NCI-H1048 (cell line): ENCODE results near the gene OR2W3.

Source experiments
- DNase-seq: peaks from one replicate; lab custom pipeline; 2025; lab: John Stamatoyannopoulos, UW

Gene OR2W3

GRCh38 chr1:247895163-247895637 is at the start of gene OR2W3:
TSS of gene OR2W3 (plus strand) at chr1:247895587. CDS start at chr1:247895587, 0 bp downstream.
- no peak for DNase-seq

DNA sequence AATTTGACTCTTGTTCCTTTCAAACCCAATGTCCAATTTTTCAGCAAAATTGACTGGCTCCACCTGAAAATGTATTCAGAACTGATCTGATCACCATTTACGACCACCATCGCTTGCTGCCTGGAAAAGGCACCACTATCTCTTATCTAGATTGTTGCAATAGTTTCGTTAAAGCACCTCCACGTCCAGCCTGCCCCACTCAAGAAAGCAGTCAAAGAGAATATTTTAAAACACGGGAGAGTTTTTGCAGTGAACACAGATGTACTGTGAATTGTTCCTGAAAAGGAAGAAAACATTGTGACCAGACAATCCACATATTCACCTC is 49.7 kb upstream of the OR2W3 start:
- DNase-seq = no peak

DNA sequence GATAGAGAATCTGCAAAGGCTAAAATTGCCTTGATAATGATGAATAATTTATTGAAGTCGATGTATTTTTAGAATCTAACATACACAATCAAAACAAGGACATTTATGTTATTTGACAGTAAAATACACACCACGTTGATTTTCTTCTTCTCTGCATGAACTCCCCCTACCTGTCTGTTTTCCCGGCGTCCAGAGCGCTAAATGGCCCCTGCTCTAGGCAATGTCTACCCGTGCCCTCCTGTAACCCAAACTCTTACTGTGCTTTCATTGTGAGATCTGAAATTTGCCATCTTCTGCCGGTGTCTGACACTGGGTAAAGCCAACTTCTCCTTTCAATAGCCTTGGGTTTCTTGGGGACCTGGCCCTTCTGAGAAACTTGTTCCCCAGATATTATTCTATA is 47.0 kb upstream of the OR2W3 start:
- no peak for DNase-seq

DNA sequence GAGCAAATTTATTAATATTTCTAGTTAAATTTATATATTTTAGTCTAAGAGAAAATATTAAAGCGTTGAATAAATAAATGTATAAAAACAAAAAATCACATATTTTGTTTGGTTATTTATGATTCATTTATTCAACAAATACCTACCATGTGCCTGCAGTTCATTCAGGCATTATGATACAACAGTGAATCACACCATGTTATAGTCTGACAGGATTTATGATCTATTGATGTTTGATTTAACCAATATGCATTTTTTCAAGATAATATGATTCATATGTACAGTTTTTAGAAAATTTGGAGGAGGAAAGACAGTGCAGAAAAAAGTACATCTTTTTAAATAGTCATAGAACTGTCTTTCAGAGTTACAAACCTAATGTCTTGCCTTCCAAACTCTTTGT is 45.8 kb upstream of the OR2W3 start:
- no peak for DNase-seq

DNA sequence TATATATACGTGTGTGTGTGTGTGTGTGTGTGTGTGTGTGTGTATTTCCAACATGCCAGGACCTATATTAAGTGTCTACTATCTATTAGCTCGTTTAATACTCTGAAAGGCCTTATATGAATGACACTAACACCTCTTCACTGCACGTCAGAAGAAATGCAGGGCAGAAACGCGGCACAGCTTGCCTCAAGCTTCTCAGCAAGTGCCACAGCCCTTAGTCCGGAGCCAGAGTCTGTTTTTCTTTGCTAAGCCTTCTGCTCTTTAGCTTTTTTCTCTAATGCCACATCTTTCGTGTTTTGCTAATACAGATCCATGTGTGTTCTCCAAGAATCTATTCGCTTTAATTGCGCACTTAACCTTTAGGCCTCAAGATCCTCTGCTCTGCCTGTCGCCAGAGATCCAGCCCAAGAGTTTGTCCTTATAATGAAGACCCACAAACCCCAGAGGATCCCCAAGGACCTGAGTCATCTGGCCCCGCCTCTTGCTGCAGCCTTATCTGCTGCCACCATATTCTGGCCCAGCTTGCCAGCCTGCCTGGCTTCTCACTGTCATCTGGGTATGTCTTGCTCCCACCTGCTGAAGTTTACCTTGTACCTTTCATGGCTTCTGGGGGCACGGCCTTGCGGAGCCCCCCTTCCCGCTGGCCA is 40.4 kb upstream of the OR2W3 start:
- no peak for DNase-seq

- no peak for DNase-seq
Measured at GRCh38 chr1:247855911-247856310, 39.5 kb upstream of the OR2W3 start.

DNA sequence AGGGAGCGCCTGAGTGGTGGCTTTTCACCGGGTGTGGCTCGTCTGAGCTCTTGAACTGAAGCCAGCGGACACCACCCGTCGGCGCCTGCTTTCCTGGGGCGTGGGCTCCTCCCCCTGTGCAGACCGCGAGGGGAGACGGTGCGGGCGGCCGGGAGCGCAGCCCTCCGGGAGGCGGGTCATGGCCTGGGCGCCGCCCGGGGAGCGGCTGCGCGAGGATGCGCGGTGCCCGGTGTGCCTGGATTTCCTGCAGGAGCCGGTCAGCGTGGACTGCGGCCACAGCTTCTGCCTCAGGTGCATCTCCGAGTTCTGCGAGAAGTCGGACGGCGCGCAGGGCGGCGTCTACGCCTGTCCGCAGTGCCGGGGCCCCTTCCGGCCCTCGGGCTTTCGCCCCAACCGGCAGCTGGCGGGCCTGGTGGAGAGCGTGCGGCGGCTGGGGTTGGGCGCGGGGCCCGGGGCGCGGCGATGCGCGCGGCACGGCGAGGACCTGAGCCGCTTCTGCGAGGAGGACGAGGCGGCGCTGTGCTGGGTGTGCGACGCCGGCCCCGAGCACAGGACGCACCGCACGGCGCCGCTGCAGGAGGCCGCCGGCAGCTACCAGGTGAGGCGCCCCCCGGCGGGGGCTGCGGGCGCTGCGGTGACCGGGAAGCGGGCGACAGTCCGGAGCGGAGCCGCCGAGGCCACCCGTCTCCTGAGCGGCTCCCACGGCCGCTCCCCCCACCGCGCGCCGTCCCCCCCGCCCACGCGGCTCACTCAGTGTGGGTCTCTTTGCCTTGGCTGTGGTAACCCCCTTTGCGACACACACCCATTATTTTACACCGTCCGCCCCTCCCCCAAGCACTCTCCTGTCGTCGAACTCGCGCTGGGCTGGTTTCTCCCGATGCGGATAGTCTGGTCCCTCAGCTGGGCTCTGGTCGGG is 38.1 kb upstream of the OR2W3 start, which contains the start of gene TRIM58:
TRIM58 (plus strand) TSS at position 119 of the 916 bp plus-strand sequence; CDS start at position 179, 60 bp downstream.
- peak; percentile 70 for DNase-seq

GRCh38 chr1:247857985-247858619 is 37.3 kb upstream of the OR2W3 start:
- DNase-seq = no peak

GRCh38 chr1:247862756-247863155 is 32.6 kb upstream of the OR2W3 start:
- no peak for DNase-seq

DNA sequence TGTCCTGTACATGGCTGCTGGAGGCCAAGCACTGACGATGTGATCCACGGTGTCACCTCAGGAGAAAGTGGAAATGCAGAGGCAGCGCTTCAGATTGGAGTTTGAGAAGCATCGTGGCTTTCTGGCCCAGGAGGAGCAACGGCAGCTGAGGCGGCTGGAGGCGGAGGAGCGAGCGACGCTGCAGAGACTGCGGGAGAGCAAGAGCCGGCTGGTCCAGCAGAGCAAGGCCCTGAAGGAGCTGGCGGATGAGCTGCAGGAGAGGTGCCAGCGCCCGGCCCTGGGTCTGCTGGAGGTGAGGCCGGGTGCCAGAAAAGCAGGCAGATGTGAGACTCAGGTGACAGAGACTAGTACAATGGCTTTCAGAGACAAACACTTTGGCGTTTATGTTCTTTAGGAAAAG is 30.7 kb upstream of the OR2W3 start:
- no peak for DNase-seq

- DNase-seq = no peak
Measured at GRCh38 chr1:247865416-247865815, 30.0 kb upstream of the OR2W3 start.

GRCh38 chr1:247883346-247883745 is 12.0 kb upstream of the OR2W3 start:
- no peak for DNase-seq

DNA sequence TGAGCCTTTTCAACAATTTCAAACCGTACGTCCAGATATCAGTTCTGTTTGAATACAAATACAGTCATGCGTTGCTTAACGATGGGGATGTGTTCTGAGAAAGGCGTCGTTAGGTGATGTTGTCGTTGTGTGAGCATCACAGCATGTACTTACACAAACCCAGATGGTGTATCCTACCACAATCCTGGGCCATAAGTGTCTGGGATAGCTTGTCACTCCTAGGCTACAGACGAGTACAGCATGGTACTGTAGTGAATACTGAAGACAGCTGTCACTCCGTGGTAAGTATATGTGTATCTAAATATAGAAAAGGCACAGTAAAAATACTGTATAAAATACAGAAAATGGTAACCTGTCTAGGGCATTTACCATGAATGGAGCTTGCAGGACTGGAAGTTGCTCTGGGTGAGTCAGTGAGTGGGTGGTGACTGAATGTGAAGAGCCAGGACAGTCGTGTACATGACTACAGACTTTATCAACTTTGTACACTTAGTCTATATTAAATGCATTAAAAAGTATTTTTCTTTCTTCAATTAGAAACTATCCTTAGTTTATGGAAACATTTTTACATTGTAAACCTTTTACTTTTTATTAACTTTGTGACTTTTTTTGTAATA is 10.5 kb upstream of the OR2W3 start:
- no peak for DNase-seq

DNA sequence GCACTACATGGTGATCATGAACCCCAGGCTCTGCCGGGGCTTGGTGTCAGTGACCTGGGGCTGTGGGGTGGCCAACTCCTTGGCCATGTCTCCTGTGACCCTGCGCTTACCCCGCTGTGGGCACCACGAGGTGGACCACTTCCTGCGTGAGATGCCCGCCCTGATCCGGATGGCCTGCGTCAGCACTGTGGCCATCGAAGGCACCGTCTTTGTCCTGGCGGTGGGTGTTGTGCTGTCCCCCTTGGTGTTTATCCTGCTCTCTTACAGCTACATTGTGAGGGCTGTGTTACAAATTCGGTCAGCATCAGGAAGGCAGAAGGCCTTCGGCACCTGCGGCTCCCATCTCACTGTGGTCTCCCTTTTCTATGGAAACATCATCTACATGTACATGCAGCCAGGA is 589 bp downstream of the OR2W3 start:
- DNase-seq = no peak

- no peak for DNase-seq
Measured at GRCh38 chr1:247904122-247904521, 8.7 kb downstream of the OR2W3 start.

GRCh38 chr1:247905181-247905580 is 9.8 kb downstream of the OR2W3 start:
- DNase-seq = no peak

GRCh38 chr1:247905910-247906503 is 10.6 kb downstream of the OR2W3 start:
- DNase-seq = no peak

DNA sequence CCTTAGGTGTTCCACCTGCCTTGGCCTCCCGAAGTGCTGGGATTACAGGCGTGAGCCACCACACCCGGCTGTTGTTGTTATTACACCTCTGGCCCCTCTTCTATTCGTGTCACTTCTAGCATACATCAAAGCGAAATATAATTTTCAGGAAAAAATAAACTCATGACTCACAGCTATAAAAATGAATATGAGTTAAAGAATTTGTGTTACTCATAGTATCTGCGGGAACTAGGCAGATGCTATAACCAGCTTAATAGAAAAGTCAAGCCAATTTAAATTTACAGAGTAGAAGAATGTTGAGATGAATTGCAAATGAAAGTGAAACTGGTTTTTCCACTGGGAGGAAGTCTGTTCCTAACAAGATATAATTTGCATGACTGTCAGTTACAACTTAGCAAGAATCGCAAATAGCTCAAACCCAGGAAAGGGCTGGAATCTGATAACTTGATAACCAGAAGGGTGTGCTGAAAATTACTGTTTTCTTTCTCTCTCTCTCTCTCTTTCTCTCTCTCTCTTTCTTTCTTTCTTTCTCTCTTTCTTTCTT is 11.2 kb downstream of the OR2W3 start:
- DNase-seq = peak; percentile 78

DNA sequence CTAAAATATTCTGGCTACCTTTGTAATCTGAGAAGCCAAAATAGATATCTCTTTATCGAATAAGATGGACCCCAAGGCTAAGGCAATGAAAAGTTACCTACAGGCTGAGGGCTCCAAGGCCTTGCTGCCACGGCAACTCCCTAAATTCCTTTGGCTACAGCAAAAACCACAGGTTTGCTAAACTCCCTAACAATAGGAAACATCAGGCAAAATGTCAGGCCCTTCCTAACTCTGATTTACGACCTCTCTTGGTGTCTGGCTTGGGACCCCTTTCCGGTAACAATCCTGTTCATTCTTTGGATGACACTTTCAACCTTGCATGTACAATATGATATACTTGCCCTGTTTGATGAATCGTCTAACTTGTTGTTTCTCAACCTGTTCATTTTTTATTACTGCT is 13.4 kb downstream of the OR2W3 start:
- no peak for DNase-seq

- no peak for DNase-seq
Measured at GRCh38 chr1:247913786-247914185, 18.4 kb downstream of the OR2W3 start.

- no peak for DNase-seq
Measured at GRCh38 chr1:247914941-247915662, 19.7 kb downstream of the OR2W3 start.
